Inflammatory macrophage treated with lipopolysaccharide for 4 hours (primary cell): ENCODE data around the gene MPDU1.
"Not testable (repeated sequence)": the region's sequence is repeated elsewhere in the genome, so short reads cannot be mapped to it uniquely, and the experiment has no call there.

ENCODE experiments used
- DNase-seq: peaks from one replicate; pipeline ENCODE4 v3.0.0-alpha.2; 2020

MPDU1 gene

GRCh38 chr17:7582396-7583252 lies 1.0 kb upstream of the MPDU1 start:
- no peak for DNase-seq

- DNase-seq: no peak
These were observed 3.2 kb downstream of the MPDU1 start for GRCh38 chr17:7586673-7587419.

- DNase-seq: no peak
These were observed 3.9 kb downstream of the MPDU1 start for GRCh38 chr17:7587420-7588151.

DNA sequence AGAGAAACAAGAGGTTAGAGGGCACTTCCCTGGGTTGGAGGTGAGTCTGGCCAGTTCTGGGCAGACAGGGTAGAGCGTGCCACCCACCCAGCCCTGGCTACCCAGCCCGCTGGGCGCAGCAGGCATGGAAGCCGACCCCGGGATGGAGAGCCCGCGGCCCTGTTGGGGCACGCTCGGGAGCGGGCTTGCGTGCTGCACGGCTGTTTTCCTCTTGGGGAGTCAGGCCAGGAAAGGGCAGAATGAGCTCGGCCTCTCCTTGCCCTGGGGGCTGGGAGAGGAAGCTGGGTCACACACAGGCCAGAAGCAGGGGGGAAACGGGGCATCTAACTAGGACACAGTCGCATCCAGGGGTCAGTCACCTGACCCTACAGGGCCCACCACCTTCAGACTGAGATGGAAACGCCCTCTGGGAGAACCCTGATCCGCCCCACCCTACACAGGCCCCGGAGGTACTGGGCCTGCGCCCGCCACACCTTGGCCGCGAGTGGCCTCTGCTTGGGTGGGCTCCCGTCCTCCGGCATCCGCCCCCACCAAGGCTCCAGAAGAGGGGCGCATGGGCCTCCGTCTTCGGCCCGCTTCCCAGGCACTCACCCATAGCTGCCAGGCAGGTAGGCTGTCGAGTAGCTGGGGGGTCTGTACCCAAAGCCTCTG lies 5.0 kb downstream of the MPDU1 start:
- DNase-seq: no peak

DNA sequence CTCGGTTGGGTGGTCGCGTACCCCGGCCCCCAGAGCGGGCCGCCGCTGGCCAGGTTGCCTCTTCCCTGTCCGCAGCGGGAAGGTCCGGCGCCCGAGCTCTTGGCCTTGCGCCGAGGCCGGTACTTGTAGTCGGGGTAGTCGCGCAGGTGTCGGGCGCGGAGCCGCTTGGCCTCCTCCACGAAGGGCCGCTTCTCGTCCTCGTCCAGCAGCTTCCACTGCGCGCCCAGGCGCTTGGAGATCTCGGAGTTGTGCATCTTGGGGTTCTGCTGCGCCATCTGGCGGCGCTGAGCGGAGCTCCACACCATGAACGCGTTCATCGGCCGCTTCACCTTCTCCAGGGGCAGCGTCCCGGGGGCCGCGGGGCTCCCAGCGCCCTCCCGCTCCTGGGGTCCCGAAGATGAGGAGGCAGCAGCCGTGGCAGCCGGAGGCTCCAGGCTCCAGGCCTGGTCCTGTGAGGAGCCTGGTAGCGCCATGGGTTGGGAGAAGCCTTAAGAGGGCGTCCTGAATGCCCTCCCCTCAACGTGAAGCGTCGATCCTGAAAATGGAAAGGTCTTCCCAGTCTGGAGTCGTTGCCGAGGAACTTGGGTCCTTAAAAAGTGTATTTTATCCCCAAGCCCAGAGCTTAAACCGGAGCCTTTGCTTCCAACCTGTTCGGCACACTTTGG lies 5.7 kb downstream of the MPDU1 start:
- DNase-seq: peak; percentile 83

- no peak for DNase-seq
These were observed 6.4 kb downstream of the MPDU1 start, which contains the start of gene SOX15 for GRCh38 chr17:7589891-7590691. Gene SOX15 (minus strand): TSS chr17:7590094. CDS start chr17:7589676, 418 bp downstream.

DNA sequence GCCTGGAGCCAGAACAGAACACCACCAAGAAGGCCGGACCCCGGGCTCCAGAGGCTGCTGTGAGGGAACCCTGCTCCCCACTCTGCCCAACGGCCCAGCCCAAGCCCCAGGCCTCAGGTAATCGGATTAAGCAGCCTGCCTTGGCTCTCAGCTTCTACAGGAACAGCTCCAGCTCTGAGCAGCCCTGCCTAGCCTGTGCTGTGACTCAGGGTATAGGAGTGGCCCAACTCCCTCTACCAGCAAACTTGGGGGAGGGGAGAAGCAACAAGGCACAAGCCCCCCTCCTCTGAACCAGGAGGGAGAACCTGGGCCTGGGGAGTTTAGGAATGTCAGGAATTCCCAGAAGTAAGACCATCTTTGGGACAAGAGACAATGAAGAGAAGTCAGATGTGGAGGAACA lies 7.1 kb downstream of the MPDU1 start:
- DNase-seq: no peak

DNA sequence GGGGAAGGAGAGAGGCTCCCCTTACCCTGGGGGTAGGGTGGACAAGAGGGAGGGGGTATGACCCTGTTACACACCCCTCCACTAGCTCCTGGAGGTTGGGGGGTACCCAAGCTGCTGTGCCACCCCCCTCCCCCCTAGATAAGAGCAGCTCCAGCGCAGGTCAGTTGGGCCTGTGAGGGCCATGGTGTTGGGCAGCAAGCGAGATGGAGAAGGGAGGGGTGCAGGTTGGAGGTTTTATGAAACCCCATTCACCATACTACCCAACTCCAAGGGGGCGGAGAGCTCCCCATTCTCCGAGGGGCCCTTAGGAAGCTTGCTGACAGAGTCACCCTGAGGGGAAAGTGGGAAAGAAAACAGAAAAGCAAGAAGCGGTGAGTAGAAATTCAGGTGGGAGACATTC lies 7.9 kb downstream of the MPDU1 start:
- DNase-seq: no peak

DNA sequence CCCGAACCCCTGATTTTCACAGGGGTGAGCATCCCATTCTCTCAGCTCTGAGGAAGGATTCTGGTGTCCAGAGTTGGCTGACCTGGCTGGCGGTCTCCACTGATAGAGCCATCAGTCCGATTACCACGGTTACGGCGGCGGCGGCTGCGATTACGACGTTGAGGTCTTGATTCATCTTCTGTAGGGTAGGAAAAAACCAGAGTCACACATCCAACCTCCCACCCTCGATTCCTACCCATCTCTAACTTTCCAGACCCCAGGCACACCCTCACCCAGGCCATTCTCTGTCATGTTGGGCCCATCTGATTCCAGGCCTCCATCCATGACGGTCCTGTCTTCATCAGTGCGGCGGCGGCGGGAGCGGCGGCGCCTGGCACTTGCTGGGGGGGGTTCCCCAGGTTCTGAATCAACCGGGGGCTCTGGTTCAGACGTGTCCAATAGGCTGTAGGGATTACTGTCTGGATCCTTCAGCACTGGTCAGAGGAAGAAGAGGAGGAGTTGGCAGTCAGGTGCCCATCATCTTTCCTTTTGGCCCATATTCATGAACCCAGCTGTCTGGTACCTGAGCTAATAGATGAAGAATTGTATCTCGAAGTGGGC lies 8.9 kb downstream of the MPDU1 start:
- no peak for DNase-seq

DNA sequence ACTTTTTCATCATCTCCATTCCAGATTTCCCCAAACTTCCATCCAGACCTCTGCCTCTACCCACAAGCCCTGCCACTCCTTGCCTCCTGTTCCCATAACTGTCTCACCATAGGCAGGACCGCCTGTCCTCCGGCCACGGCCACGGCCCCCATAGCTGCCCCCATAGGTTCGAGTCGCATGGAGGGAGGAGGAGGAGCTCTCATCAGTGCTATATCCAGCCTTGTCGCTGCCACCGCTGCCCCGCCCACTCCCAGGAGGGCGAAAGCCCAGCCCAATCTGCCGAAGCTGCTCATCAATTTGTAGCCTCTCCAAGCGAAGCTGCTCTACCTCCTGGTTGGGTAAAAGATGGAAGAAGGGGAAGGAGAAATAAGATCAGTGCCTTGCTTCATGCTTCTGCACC lies 9.6 kb downstream of the MPDU1 start:
- DNase-seq: no peak

GRCh38 chr17:7597561-7597960 lies 13.9 kb downstream of the MPDU1 start:
- not testable (repeated sequence) for DNase-seq

DNA sequence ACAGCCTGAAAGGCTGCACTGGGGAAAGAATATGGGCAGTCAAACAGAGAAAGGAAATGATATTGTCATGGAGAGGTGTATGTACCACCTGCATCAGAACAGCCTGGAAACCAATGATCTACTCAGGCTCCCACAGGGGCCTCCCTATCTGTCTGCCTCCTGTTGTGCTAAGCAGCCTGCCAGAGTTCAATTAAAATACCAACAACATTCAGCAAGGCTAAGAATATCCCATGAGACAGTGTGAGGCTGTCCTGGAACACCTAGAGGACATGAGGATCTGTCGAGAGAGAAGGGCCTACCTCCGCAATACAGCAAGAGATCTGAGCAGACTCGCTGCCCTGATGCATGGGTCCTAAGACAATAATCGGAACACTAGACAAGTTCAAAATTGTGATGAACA lies 22.6 kb downstream of the MPDU1 start:
- DNase-seq: no peak

- DNase-seq: no peak
These were observed 27.0 kb downstream of the MPDU1 start for GRCh38 chr17:7610641-7611040.

- DNase-seq: no peak
These were observed 28.1 kb downstream of the MPDU1 start for GRCh38 chr17:7611635-7612293.

DNA sequence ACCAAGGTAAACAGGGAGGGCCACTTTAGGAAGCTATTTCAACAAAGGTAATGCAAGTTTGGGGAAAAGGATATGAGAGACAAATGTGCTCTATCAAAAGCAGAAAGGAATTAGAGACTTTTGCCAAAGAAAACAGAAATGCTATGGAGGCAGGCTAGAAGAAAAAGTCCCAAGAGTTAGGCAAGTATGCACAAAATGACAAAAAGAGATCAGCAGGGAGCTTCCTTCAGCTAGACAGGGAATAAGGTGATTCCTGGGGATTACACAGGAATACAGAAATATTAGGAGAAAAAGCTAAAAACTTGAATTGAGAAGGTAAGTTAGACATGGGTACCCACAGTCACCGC lies 28.6 kb downstream of the MPDU1 start:
- DNase-seq: no peak

DNA sequence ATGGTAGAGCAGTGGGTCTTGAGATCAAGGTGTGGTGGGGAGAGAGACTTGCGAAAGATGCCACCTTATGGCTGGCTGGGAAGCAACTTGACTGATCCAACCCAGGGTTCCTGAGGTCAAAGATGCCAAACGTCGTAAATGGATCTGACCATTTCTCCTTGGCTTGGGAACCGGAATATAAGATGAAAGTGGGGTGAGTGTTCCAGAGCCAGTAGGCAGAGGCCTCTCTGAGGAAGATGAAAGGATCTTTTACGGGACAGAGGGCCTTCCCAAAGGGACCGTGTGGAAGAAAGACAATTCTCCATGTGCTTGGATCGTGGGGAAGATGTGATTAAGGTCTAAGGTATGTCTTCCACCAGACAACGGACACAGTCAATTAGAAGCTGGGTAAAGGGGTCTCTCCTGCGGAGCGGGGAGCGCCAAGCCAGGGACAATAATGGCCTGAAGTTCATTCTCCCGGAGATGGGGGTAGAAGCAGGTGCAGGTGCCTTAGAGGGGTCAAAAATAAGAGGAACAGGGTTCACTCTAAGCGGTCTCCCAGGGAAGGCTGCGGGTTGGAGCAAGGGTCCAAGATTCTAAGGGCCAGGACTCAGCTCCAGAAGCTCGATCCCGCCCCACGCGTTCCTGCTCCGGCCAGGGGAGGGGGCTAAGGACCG lies 30.2 kb downstream of the MPDU1 start:
- DNase-seq: no peak

GRCh38 chr17:7614425-7615264 lies 31.0 kb downstream of the MPDU1 start, which contains the start of gene FXR2:
Gene FXR2 (minus strand): TSS chr17:7614897. CDS start chr17:7614532, 365 bp downstream.
- peak; percentile 100 for DNase-seq

GRCh38 chr17:7615265-7615747 lies 31.7 kb downstream of the MPDU1 start:
- DNase-seq: no peak

GRCh38 chr17:7618608-7619007 lies 35.0 kb downstream of the MPDU1 start:
- DNase-seq: no peak
